GM12878 (cell line): ENCODE results near the gene SEC31B. TPM values are rescaled to one million over a fixed set of nuclear protein-coding genes. Genes with fewer than 3 reads are reported as not detected.

ENCODE experiments used
- ATAC-seq: fragments of 200-7000 bp; cut with Tn5 transposase; 3 replicates; pipeline ENCODE4 v1.9.1; 2020; ENCODE audit warnings: mild to moderate bottlenecking, moderate library complexity
- BruUV-seq: library from RNA; stranded (reverse); fragments of 400-500 nt; replicated peaks from 2 replicates; lab custom pipeline; 2021; lab: Mats Ljungman, UMichigan
- CTCF ChIA-PET: fragments of 300-600 bp; sonication (Branson Sonifier 250); formaldehyde crosslinking; extraction: SDS; loops from one replicate; lab custom pipeline; 2021; ENCODE audit warnings: inconsistent platforms; lab: Yijun Ruan, JAX
- POLR2A ChIA-PET: fragments of 350-600 bp; formaldehyde crosslinking; extraction: SDS; loops from one replicate; lab custom pipeline; 2021; ENCODE audit warnings: inconsistent platforms; lab: Charles Lee
- RAD21 ChIA-PET: fragments of 300-600 bp; sonication (Branson Sonifier 250); formaldehyde crosslinking; loops from one replicate; lab custom pipeline; 2023; ENCODE audit warnings: antibody characterized with exemption; ENCODE audit not compliant: unreplicated experiment; lab: Charles Lee
- SMC1A ChIA-PET: fragments of 300-600 bp; sonication (Branson Sonifier 250); formaldehyde crosslinking; loops from one replicate; lab custom pipeline; 2023; ENCODE audit not compliant: unreplicated experiment, uncharacterized antibody; lab: Charles Lee
- DNase-seq: peaks from one replicate; pipeline ENCODE4 v3.0.0-alpha.2; 2011; ENCODE audit warnings: low read depth, low spot score
- FAIRE-seq: peaks from 3 replicates; lab custom pipeline; 2011; peaks lifted over from hg19 to GRCh38; lab: Jason Lieb, UNC
- H2AFZ ChIP-seq: 2 replicates; pipeline ENCODE4 v1.6.0; 2011; ENCODE audit warnings: low read depth, low read length, control low read depth; ENCODE audit not compliant: control insufficient read depth
- H3K27ac ChIP-seq: 2 replicates; pipeline ENCODE4 v1.5.1; 2011; ENCODE audit warnings: control low read depth; ENCODE audit not compliant: control insufficient read depth, insufficient read depth
- H3K27me3 ChIP-seq, 2 experiments: replicated peaks in 1 of 2; 2 replicates each; pipeline versions ENCODE4 v1.6.0 to v1.6.1; 2011; ENCODE audit warnings: low read length in 1 of 2; ENCODE audit not compliant: control insufficient read depth in 2 of 2, insufficient read depth in 2 of 2
- H3K36me3 ChIP-seq, 2 experiments: 2 replicates each; pipeline ENCODE4 v1.5.1; 2011; ENCODE audit warnings: low read length in 1 of 2; ENCODE audit not compliant: control insufficient read depth in 2 of 2, insufficient read depth in 2 of 2
- H3K4me1 ChIP-seq: 2 replicates; pipeline ENCODE4 v1.6.1; 2011; ENCODE audit warnings: mild to moderate bottlenecking, low read length, moderate library complexity, mixed read lengths; ENCODE audit not compliant: control insufficient read depth, insufficient read depth
- H3K4me2 ChIP-seq: 2 replicates; pipeline ENCODE4 v1.6.0; 2011; ENCODE audit warnings: control low read depth; ENCODE audit not compliant: control insufficient read depth, insufficient read depth
- H3K4me3 ChIP-seq: fragments of 200-600 bp; sonication (generic); 2 replicates; pipeline ENCODE4 v1.5.1; 2016
- H3K79me2 ChIP-seq: 2 replicates; pipeline ENCODE4 v1.6.0; 2011; ENCODE audit warnings: low read length; ENCODE audit not compliant: control insufficient read depth, insufficient read depth
- H3K9ac ChIP-seq: 2 replicates; pipeline ENCODE4 v1.8.0; 2011; ENCODE audit warnings: low read length, control low read depth, mixed read lengths; ENCODE audit not compliant: control insufficient read depth, insufficient read depth
- H3K9me3 ChIP-seq: replicated peaks from 3 replicates; pipeline ENCODE4 v1.5.1; 2011; ENCODE audit warnings: mild to moderate bottlenecking, low read length; ENCODE audit not compliant: control insufficient read depth, insufficient read depth
- H4K20me1 ChIP-seq: 2 replicates; pipeline ENCODE4 v1.6.0; 2011; ENCODE audit not compliant: control insufficient read depth, insufficient read depth
- ASH2L ChIP-seq: fragments of 300-600, 200-600 bp; sonication (generic); IDR thresholded peaks from 2 replicates; pipeline ENCODE4 v1.6.1; 2017; ENCODE audit warnings: low read depth, mild to moderate bottlenecking, borderline replicate concordance
- ATF7 ChIP-seq: fragments of 450-650 bp; IDR thresholded peaks from 2 replicates; pipeline ENCODE4 v1.6.1; 2016; ENCODE audit warnings: low read depth, mild to moderate bottlenecking
- BACH1 ChIP-seq: fragments of 450-650 bp; IDR thresholded peaks from 2 replicates; pipeline ENCODE4 v1.6.1; 2017; ENCODE audit warnings: mild to moderate bottlenecking, borderline replicate concordance
- BRCA1 ChIP-seq: IDR thresholded peaks from 2 replicates; pipeline ENCODE4 v1.6.1; 2011; ENCODE audit warnings: low read depth, low read length, improper control_type of control experiment
- EED ChIP-seq: sonication (generic); IDR thresholded peaks from 2 replicates; pipeline ENCODE4 v1.6.1; 2016; ENCODE audit warnings: antibody characterized with exemption, low read depth
- EGR1 ChIP-seq, 2 experiments: IDR thresholded peaks; 1 replicate in 1 of 2; 2 replicates in 1 of 2; pipeline ENCODE4 v1.6.1; 2011 to 2012; ENCODE audit warnings: low read depth in 2 of 2, low read length in 2 of 2, borderline replicate concordance in 1 of 2, mild to moderate bottlenecking in 1 of 2, moderate library complexity in 1 of 2
- EP300 ChIP-seq, 2 experiments: fragments of 150-350 bp in 1 of 2; IDR thresholded peaks; 2 replicates each; pipeline ENCODE4 v1.6.1; 2011 to 2012; ENCODE audit warnings: low read depth in 2 of 2, low read length in 2 of 2, borderline replicate concordance in 1 of 2, improper control_type of control experiment in 1 of 2, inconsistent platforms in 1 of 2; ENCODE audit not compliant: control insufficient read depth in 1 of 2
- HDGF ChIP-seq: fragments of 450-650 bp; IDR thresholded peaks from 2 replicates; pipeline ENCODE4 v1.6.1; 2016; ENCODE audit warnings: antibody characterized with exemption
- IKZF1 ChIP-seq: fragments of 450-650 bp; conservative IDR thresholded peaks from 2 replicates; pipeline ENCODE4 v1.6.1; 2017; ENCODE audit warnings: antibody characterized with exemption, mild to moderate bottlenecking
- MXI1 ChIP-seq: fragments of 150-350 bp; IDR thresholded peaks from 2 replicates; pipeline ENCODE4 v1.6.1; 2011; ENCODE audit warnings: low read depth, mild to moderate bottlenecking, inconsistent platforms, low read length, improper control_type of control experiment
- NR2C2 ChIP-seq: IDR thresholded peaks from 2 replicates; pipeline ENCODE4 v1.6.1; 2011; ENCODE audit warnings: borderline replicate concordance, low read depth; ENCODE audit not compliant: control insufficient read depth, insufficient read length
- NRF1 ChIP-seq: conservative IDR thresholded peaks from 2 replicates; pipeline ENCODE4 v1.6.1; 2011; ENCODE audit warnings: mild to moderate bottlenecking, low read depth, low read length, improper control_type of control experiment
- POLR2AphosphoS2 ChIP-seq: IDR thresholded peaks from 2 replicates; pipeline ENCODE4 v1.6.1; 2011; ENCODE audit warnings: low read depth, mild to moderate bottlenecking, low read length, improper control_type of control experiment, moderate library complexity
- RELA ChIP-seq: fragments of 450-650 bp; IDR thresholded peaks from 2 replicates; pipeline ENCODE4 v1.8.0; 2014; ENCODE audit warnings: borderline replicate concordance; ENCODE audit not compliant: partially characterized antibody
- RUNX3 ChIP-seq: IDR thresholded peaks from 2 replicates; pipeline ENCODE4 v1.6.1; 2012; ENCODE audit warnings: low read length, inconsistent platforms
- SIN3A ChIP-seq: IDR thresholded peaks from 2 replicates; pipeline ENCODE4 v1.6.1; 2012; ENCODE audit warnings: low read depth, low read length, improper control_type of control experiment
- SMAD1 ChIP-seq: fragments of 450-650 bp; IDR thresholded peaks from 2 replicates; pipeline ENCODE4 v1.6.1; 2018; ENCODE audit warnings: mild to moderate bottlenecking, low read depth; ENCODE audit not compliant: partially characterized antibody
- SRF ChIP-seq, 2 experiments: IDR thresholded peaks; 2 replicates each; pipeline ENCODE4 v1.6.1; 2011; ENCODE audit warnings: low read depth in 2 of 2, low read length in 2 of 2, mild to moderate bottlenecking in 1 of 2, moderate library complexity in 1 of 2
- YY1 ChIP-seq: IDR thresholded peaks from 2 replicates; pipeline ENCODE4 v1.6.1; 2011; ENCODE audit warnings: low read depth, mild to moderate bottlenecking, low read length
- WGBS: methylation state at CpG from one replicate; pipeline ENCODE4 v1.1.6; 2016; ENCODE audit warnings: low lambda C conversion rate; ENCODE audit not compliant: insufficient replicate concordance, insufficient coverage; ENCODE audit errors: missing lambda C conversion rate; 5-methylcytosine and 5-hydroxymethylcytosine counted together
- in situ Hi-C: fragments of 300-500 bp; cut with MboI; formaldehyde crosslinking; loops from 9 replicates; pipeline ENCODE4 v1.14.3; 2018; ENCODE audit warnings: mixed read lengths
- intact Hi-C: fragments of 100-400 bp; cut with micrococcal nuclease; formaldehyde crosslinking; loops from one replicate; pipeline ENCODE4 v1.14.2; 2022; ENCODE audit not compliant: unreplicated experiment
- polyA plus RNA-seq, 11 experiments: library from polyadenylated mRNA; depleted of rRNA in 4 of 11; unstranded in 6 of 11; stranded (reverse) in 5 of 11; fragments of >200 nt; fragmentation: Nextera tagmentation in 4 of 11; fragmentation: Illumina TruSeq in 1 of 11; extraction: Ambion mirVana in 4 of 11; extraction: Trizol in 1 of 11; gene quantifications; 1 replicate in 1 of 11; 2 replicates in 10 of 11; pipeline versions ENCODE4 v1.2.1 to v1.2.3, GENCODE V29; 2011 to 2016; ENCODE audit warnings: inconsistent platforms in 2 of 11, missing spikeins in 2 of 11, low read depth in 1 of 11
- total RNA-seq, 4 experiments: library from RNA; depleted of rRNA in 3 of 4; stranded (reverse); fragments of >200 nt in 3 of 4; fragmentation: Illumina TruSeq in 1 of 4; extraction: Trizol in 1 of 4; gene quantifications; 2 replicates each; pipeline versions ENCODE4 v1.2.1 to v1.2.3, GENCODE V29; 2013 to 2021
- TF ChIP-seq, protein P1 (sequence below): IDR thresholded peaks from 2 replicates; pipeline ENCODE4 v1.6.1; 2012; ENCODE audit warnings: low read depth, low read length, improper control_type of control experiment
- TF ChIP-seq, protein P2 (sequence below): IDR thresholded peaks from 2 replicates; pipeline ENCODE4 v1.6.1; 2012; ENCODE audit warnings: low read depth, low read length, improper control_type of control experiment

Gene SEC31B
- total and polyA plus RNA-seq, 10 of the 15 experiments (the other 5 are each of a cell fraction or from before 2014, with no cell fraction given) = 3.4 to 24.3 (median 9.9) TPM

DNA sequence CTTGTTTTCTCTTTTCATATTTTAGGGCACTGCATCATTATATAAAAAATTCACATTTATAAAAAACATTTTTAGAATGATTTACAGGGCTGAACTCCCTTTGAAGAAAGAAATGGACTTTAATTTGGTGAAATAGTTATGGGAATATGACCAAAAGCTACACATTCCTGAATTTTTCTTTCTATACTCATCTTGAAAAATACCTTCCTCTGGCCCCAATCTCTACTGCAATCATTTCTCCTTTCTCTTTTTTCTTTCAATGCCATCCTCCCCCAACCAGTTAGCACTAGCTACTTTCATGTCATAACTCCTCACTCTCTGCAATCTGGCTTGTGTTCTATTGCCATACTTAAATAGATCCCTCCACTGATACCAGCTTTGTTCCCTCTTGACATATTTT, 50.7 kb downstream of the SEC31B start (continued):
- TF ChIP-seq EP300 (IDR thresholded peaks at IDR 0.05; ENCODE audit: borderline replicate concordance in 1 of 2, control insufficient read depth in 1 of 2, low read depth in 2 of 2, low read length in 2 of 2) = no peak
- TF ChIP-seq MXI1 = no peak

DNA sequence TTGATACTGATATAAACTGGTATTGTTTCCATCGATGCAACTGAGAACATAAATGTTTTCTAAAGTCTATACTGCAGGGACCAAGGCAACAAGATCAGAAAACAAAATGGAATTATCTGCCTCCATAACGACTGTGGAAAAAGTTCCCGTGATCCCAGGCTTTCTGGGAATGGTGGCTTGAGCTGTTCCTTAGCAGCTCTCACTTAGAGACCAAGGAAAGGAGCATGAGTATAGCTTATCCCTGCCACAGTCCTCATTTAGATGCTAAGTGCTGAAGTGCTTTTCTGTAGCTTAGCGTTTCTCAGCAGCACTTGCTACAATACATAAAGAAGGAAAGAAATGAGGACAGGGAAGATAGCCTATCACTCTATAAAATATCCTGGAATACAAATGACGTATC, 51.3 kb downstream of the SEC31B start:
- no peaks in the 10 kb centered on the region for H3K4me1 ChIP-seq
- H3K27me3 ChIP-seq = no peaks in the 10 kb centered on the region; a peak in 1 of 4 replicates
- DNase-seq (no peak), FAIRE-seq (no peak), ATAC-seq (no peak)
- no peaks in the 10 kb centered on the region for H3K36me3 ChIP-seq
- no peak overlapping the region for H3K4me3 ChIP-seq
- no TSS peak for BruUV-seq
- ChIA-PET POLR2A (interaction anchor here (0.5 to 0.6 kb wide), 3 partner anchors 127 to 590 kb away, joined by 3 to 14 read pairs (median 8); no protein-coding TSS in a partner anchor), SMC1A (no interaction called here), CTCF (interaction anchor here (1.2 to 1.6 kb wide), 3 partner anchors 14 to 126 kb away, joined by 3 to 4 read pairs (median 3); no protein-coding TSS in a partner anchor), RAD21 (no interaction called here)
- no peak overlapping the region for H2AFZ ChIP-seq
- no peak overlapping the region for H3K4me2 ChIP-seq
- WGBS = 39% methylated on average over 5 of the region's 5 CpGs
- no peaks in the 10 kb centered on the region for H4K20me1 ChIP-seq
- intact Hi-C loops (no loop called here), in situ Hi-C loops (no loop called here)
- no peak overlapping the region for H3K27ac ChIP-seq
- H3K9ac ChIP-seq = no peak overlapping the region
- H3K9me3 ChIP-seq = no peaks in the 10 kb centered on the region
- H3K79me2 ChIP-seq = no peaks in the 10 kb centered on the region
- no peak for TF ChIP-seq ASH2L
- TF ChIP-seq, protein P1, sequence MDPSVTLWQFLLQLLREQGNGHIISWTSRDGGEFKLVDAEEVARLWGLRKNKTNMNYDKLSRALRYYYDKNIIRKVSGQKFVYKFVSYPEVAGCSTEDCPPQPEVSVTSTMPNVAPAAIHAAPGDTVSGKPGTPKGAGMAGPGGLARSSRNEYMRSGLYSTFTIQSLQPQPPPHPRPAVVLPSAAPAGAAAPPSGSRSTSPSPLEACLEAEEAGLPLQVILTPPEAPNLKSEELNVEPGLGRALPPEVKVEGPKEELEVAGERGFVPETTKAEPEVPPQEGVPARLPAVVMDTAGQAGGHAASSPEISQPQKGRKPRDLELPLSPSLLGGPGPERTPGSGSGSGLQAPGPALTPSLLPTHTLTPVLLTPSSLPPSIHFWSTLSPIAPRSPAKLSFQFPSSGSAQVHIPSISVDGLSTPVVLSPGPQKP = no peak
- no peak for TF ChIP-seq BRCA1
- TF ChIP-seq BACH1 = no peak
- no peak for TF ChIP-seq ATF7
- no peak for TF ChIP-seq NR2C2
- TF ChIP-seq IKZF1 = no peak
- TF ChIP-seq, protein P2, sequence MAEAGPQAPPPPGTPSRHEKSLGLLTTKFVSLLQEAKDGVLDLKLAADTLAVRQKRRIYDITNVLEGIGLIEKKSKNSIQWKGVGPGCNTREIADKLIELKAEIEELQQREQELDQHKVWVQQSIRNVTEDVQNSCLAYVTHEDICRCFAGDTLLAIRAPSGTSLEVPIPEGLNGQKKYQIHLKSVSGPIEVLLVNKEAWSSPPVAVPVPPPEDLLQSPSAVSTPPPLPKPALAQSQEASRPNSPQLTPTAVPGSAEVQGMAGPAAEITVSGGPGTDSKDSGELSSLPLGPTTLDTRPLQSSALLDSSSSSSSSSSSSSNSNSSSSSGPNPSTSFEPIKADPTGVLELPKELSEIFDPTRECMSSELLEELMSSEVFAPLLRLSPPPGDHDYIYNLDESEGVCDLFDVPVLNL = no peak
- no peak for TF ChIP-seq RUNX3
- no peak for TF ChIP-seq SRF (IDR thresholded peaks at IDR 0.05; ENCODE audit: low read depth in 2 of 2, low read length in 2 of 2)
- no peak for TF ChIP-seq RELA
- TF ChIP-seq HDGF = no peak
- no peak for TF ChIP-seq SIN3A
- no peak for TF ChIP-seq SMAD1
- no peak for TF ChIP-seq YY1
- TF ChIP-seq NRF1 = no peak
- no peak for TF ChIP-seq EGR1 (IDR thresholded peaks at IDR 0.05; ENCODE audit: borderline replicate concordance in 1 of 2, low read depth in 2 of 2, low read length in 2 of 2)
- TF ChIP-seq EED = no peak
- TF ChIP-seq POLR2AphosphoS2 = no peak
